NT2/D1 (cell line): ENCODE data around the gene NRBF2.

Experiments used
- SUZ12 ChIP-seq: IDR thresholded peaks from 2 replicates; pipeline ENCODE4 v1.6.1; 2011; ENCODE audit not compliant: insufficient read length, insufficient read depth; ENCODE audit errors: extremely low read depth
- YY1 ChIP-seq: IDR thresholded peaks from 2 replicates; pipeline ENCODE4 v1.6.1; 2011; ENCODE audit not compliant: insufficient read length, insufficient read depth

DNA sequence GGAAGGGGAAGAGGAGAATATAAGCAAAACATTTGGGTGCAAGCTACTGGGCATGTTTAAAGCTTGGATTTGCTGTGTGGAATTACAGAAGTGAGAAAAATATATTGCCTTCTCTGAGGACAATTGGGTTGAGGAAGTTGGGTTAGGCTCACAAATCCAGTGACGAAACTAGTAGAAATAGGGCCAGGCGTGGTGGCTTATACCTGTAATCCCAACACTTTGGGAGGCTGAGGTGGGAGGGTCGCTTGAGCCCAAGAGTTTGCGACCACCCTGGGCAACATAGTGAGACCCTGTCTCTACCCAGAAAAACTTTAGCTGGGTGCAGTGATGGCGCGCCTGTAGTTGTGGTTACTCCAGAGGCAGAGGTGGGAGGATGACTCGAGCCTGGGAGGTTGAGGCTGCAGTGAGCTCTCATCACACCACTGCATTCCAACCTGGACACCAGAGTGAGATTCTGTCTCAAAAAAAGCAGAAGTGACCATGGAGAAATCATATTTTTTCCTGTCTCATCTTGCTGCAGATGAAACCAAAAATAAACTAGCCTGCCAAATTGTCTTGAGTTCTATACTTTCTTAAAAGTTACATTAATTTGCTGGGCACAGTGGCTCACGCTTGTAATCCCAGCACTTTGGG is 22.4 kb downstream of the NRBF2 start:
- TF ChIP-seq SUZ12: no peak
- TF ChIP-seq YY1: no peak
